H1 (cell line): ENCODE measurements around the gene VPS11. TPM values are rescaled to one million over a fixed set of nuclear protein-coding genes. Genes with fewer than 3 reads are reported as not detected.

Source experiments
- CTCF ChIA-PET: fragments of 300-600 bp; sonication (Branson Sonifier 250); formaldehyde crosslinking; loops from one replicate; lab custom pipeline; 2021; ENCODE audit not compliant: partially characterized antibody; lab: Charles Lee
- POLR2A ChIA-PET: fragments of 300-600 bp; sonication (Branson Sonifier 250); formaldehyde crosslinking; loops from one replicate; lab custom pipeline; 2021; ENCODE audit warnings: inconsistent platforms; ENCODE audit not compliant: partially characterized antibody; lab: Charles Lee
- DNase-seq, 2 experiments: peaks; one replicate each; pipeline versions ENCODE4 v3.0.0 to v3.0.0-alpha.2; 2010 to 2022; ENCODE audit warnings: low spot score in 2 of 2, low read depth in 1 of 2, mixed read lengths in 1 of 2
- FAIRE-seq: peaks from 2 replicates; lab custom pipeline; 2011; peaks lifted over from hg19 to GRCh38; lab: Jason Lieb, UNC
- H2AFZ ChIP-seq: 2 replicates; pipeline ENCODE4 v1.8.1; 2012; ENCODE audit warnings: low read length, inconsistent platforms
- H2AK5ac ChIP-seq: 2 replicates; pipeline ENCODE4 v1.6.1; 2013; ENCODE audit warnings: low read depth, low read length
- H2BK120ac ChIP-seq: replicated peaks from 2 replicates; pipeline ENCODE3; 2013; ENCODE audit warnings: low read depth, low read length, inconsistent platforms
- H2BK12ac ChIP-seq: 2 replicates; pipeline ENCODE4 v1.6.1; 2013; ENCODE audit warnings: low read depth, low read length
- H2BK15ac ChIP-seq: 2 replicates; pipeline ENCODE4 v1.6.1; 2013; ENCODE audit warnings: low read length
- H2BK20ac ChIP-seq: 2 replicates; pipeline ENCODE4 v1.6.1; 2013; ENCODE audit warnings: low read length
- H2BK5ac ChIP-seq: 2 replicates; pipeline ENCODE4 v1.6.1; 2013; ENCODE audit warnings: low read depth, low read length
- H3K14ac ChIP-seq: 2 replicates; pipeline ENCODE4 v1.6.1; 2013; ENCODE audit warnings: inconsistent platforms; ENCODE audit not compliant: insufficient read length
- H3K18ac ChIP-seq: 2 replicates; pipeline ENCODE4 v1.6.1; 2013; ENCODE audit warnings: low read length; ENCODE audit errors: extremely low read depth
- H3K23ac ChIP-seq: 2 replicates; pipeline ENCODE4 v1.6.1; 2013; ENCODE audit warnings: inconsistent platforms; ENCODE audit not compliant: insufficient read length
- H3K23me2 ChIP-seq: 2 replicates; pipeline ENCODE4 v1.6.1; 2013; ENCODE audit warnings: low read depth, low read length
- H3K27ac ChIP-seq: 2 replicates; pipeline ENCODE4 v1.6.1; 2011; ENCODE audit warnings: low read depth, low read length, inconsistent platforms
- H3K27me3 ChIP-seq, 4 experiments: replicated peaks in 1 of 4; 1 replicate in 1 of 4; 2 replicates in 3 of 4; pipeline versions ENCODE4 v1.6.1 to v1.8.1; 2011 to 2013; ENCODE audit warnings: low read length in 3 of 4, mild to moderate bottlenecking in 3 of 4, inconsistent platforms in 2 of 4, mixed read lengths in 2 of 4, moderate library complexity in 1 of 4; ENCODE audit not compliant: control insufficient read depth in 3 of 4, insufficient read depth in 3 of 4; ENCODE audit errors: extremely low read depth in 1 of 4
- H3K36me3 ChIP-seq, 4 experiments: 2 replicates each; pipeline versions ENCODE4 v1.6.1 to v1.8.1; 2011 to 2013; ENCODE audit warnings: mild to moderate bottlenecking in 4 of 4, low read length in 3 of 4, moderate library complexity in 2 of 4, control low read depth in 1 of 4, inconsistent platforms in 1 of 4; ENCODE audit not compliant: insufficient read depth in 4 of 4, control insufficient read depth in 2 of 4
- H3K4ac ChIP-seq: replicated peaks from 2 replicates; pipeline ENCODE3; 2013; ENCODE audit warnings: low read length, low read depth, mixed read lengths, inconsistent platforms; ENCODE audit not compliant: insufficient read length
- H3K4me1 ChIP-seq, 4 experiments: replicated peaks in 1 of 4; 1 replicate in 1 of 4; 2 replicates in 3 of 4; pipeline versions ENCODE4 v1.6.1 to v1.8.1; 2011 to 2013; ENCODE audit warnings: low read length in 3 of 4, inconsistent platforms in 2 of 4, mixed read lengths in 1 of 4; ENCODE audit not compliant: insufficient read depth in 4 of 4, control insufficient read depth in 3 of 4
- H3K4me2 ChIP-seq, 2 experiments: 2 replicates each; pipeline versions ENCODE4 v1.6.1 to v1.8.1; 2011 to 2013; ENCODE audit warnings: low read depth in 2 of 2, low read length in 2 of 2, control low read depth in 1 of 2, inconsistent platforms in 1 of 2, mild to moderate bottlenecking in 1 of 2; ENCODE audit not compliant: insufficient read depth in 1 of 2
- H3K4me3 ChIP-seq, 4 experiments: fragments of 200-600, 300-600 bp in 1 of 4; sonication (generic), shearing (Covaris generic), sonication (Bioruptor Twin) in 1 of 4; 2 replicates each; pipeline versions ENCODE4 v1.5.1 to v1.8.1; 2011 to 2016; ENCODE audit warnings: low read length in 4 of 4, low read depth in 3 of 4, control low read depth in 2 of 4, inconsistent platforms in 2 of 4, mild to moderate bottlenecking in 2 of 4, mixed read lengths in 1 of 4, moderate library complexity in 1 of 4; ENCODE audit not compliant: insufficient read depth in 2 of 4; ENCODE audit errors: extremely low read depth in 1 of 4
- H3K56ac ChIP-seq: replicated peaks from 2 replicates; pipeline ENCODE3; 2013; ENCODE audit warnings: low read depth, mild to moderate bottlenecking, mixed read lengths, low read length, inconsistent platforms; ENCODE audit not compliant: insufficient read length
- H3K79me1 ChIP-seq: 2 replicates; pipeline ENCODE4 v1.6.1; 2013; ENCODE audit warnings: low read depth, low read length, control low read depth
- H3K79me2 ChIP-seq, 2 experiments: 2 replicates each; pipeline versions ENCODE4 v1.6.1 to v1.8.1; 2012 to 2013; ENCODE audit warnings: low read length in 2 of 2, mild to moderate bottlenecking in 2 of 2, inconsistent platforms in 1 of 2; ENCODE audit not compliant: insufficient read depth in 2 of 2, control insufficient read depth in 1 of 2
- H3K9ac ChIP-seq, 4 experiments: replicated peaks in 1 of 4; 1 replicate in 1 of 4; 2 replicates in 3 of 4; pipeline versions ENCODE4 v1.6.1 to v1.8.1; 2011 to 2013; ENCODE audit warnings: low read depth in 3 of 4, low read length in 3 of 4, control low read depth in 2 of 4, mild to moderate bottlenecking in 2 of 4, moderate library complexity in 2 of 4, inconsistent platforms in 1 of 4; ENCODE audit errors: extremely low read depth in 1 of 4
- H3K9me3 ChIP-seq, 2 experiments: 2 replicates each; pipeline versions ENCODE4 v1.6.1 to v1.8.1; 2012 to 2013; ENCODE audit warnings: mild to moderate bottlenecking in 2 of 2, moderate library complexity in 2 of 2, control low read depth in 1 of 2, inconsistent platforms in 1 of 2, low read depth in 1 of 2, low read length in 1 of 2, mixed read lengths in 1 of 2; ENCODE audit not compliant: insufficient read depth in 2 of 2
- H4K20me1 ChIP-seq, 2 experiments: replicated peaks in 1 of 2; 2 replicates each; pipeline versions ENCODE3 to v1.8.1; 2011 to 2013; ENCODE audit warnings: inconsistent platforms in 2 of 2, low read length in 2 of 2, mild to moderate bottlenecking in 1 of 2; ENCODE audit not compliant: insufficient read depth in 2 of 2, control insufficient read depth in 1 of 2
- H4K5ac ChIP-seq: 2 replicates; pipeline ENCODE4 v1.6.1; 2013; ENCODE audit warnings: low read length, low read depth, mixed read lengths, inconsistent platforms; ENCODE audit not compliant: insufficient read length
- H4K8ac ChIP-seq: 2 replicates; pipeline ENCODE4 v1.8.0; 2013; ENCODE audit warnings: mild to moderate bottlenecking, moderate library complexity, low read length, inconsistent platforms; ENCODE audit not compliant: insufficient read depth; ENCODE audit errors: extremely low read depth
- H4K91ac ChIP-seq: replicated peaks from 2 replicates; pipeline ENCODE3; 2013; ENCODE audit warnings: low read length, mixed read lengths, inconsistent platforms; ENCODE audit not compliant: insufficient read length
- SUZ12 ChIP-seq: fragments of 200-600 bp; sonication (generic); IDR thresholded peaks from 2 replicates; pipeline ENCODE4 v1.6.1; 2012; ENCODE audit warnings: mild to moderate bottlenecking, inconsistent platforms, low read length, moderate library complexity, mixed read lengths
- WGBS, 2 experiments: shearing (Covaris generic) in 1 of 2; methylation state at CpG; one replicate each; pipeline versions ENCODE4 v1.1.6 to v1.1.7; 2013 to 2015; ENCODE audit warnings: low lambda C conversion rate in 2 of 2, mixed read lengths in 2 of 2, inconsistent platforms in 1 of 2, low coverage in 1 of 2, missing lambda C conversion rate in 1 of 2; ENCODE audit not compliant: insufficient replicate concordance in 2 of 2, insufficient coverage in 1 of 2, insufficient read length in 1 of 2; ENCODE audit errors: extremely low coverage in 1 of 2, missing lambda C conversion rate in 1 of 2; 5-methylcytosine and 5-hydroxymethylcytosine counted together
- polyA plus RNA-seq, 7 experiments: library from polyadenylated mRNA; depleted of rRNA in 3 of 7; stranded (reverse) in 5 of 7; unstranded in 2 of 7; fragments of >200 nt in 5 of 7; fragments of 200-250 nt in 2 of 7; gene quantifications; 1 replicate in 5 of 7; 2 replicates in 1 of 7; 4 replicates in 1 of 7; pipeline versions ENCODE4 v1.2.1 to v1.2.3, GENCODE V29; 2011 to 2013; ENCODE audit warnings: missing spikeins in 2 of 7, mixed read lengths in 2 of 7
- total RNA-seq: library from RNA; stranded (reverse); fragmentation: NEBNext Ultra II Directional; extraction: Animal tissue kit (Norgen Biotek cat#: 25700); gene quantifications from 2 replicates; pipeline ENCODE4 v1.2.1, GENCODE V29; 2021

Gene VPS11
- total and polyA plus RNA-seq, 2 of the 8 experiments (the other 6 are each of a cell fraction or from before 2014, with no cell fraction given) = 13.1 to 15.5 TPM

GRCh38 chr11:119099711-119100110 is 32.1 kb downstream of the VPS11 start:
- no peak overlapping the region for H4K5ac ChIP-seq
- peaks cover 7% of the 10 kb centered on the region for H3K79me1 ChIP-seq
- no peak overlapping the region for H2AFZ ChIP-seq
- peaks cover 0 to 18% of the 10 kb centered on the region in 2 experiments; a peak in 3 of 4 replicates for H3K79me2 ChIP-seq
- peaks cover 17% of the 10 kb centered on the region for H3K23me2 ChIP-seq
- CTCF ChIA-PET = interaction anchor here (0.7 to 2.8 kb wide), 12 partner anchors 9 to 308 kb away, joined by 3 to 11 read pairs (median 4); no protein-coding TSS in a partner anchor
- H2BK12ac ChIP-seq = no peak overlapping the region
- H3K27me3 ChIP-seq = no peaks in the 10 kb centered on the region
- no peak overlapping the region for H3K27ac ChIP-seq
- peak overlapping the region in 1 of 2 experiments; percentile 92; a peak in 1 of 4 replicates for H3K4me2 ChIP-seq
- no peak overlapping the region for H3K18ac ChIP-seq
- no peak overlapping the region for H3K23ac ChIP-seq
- H2BK5ac ChIP-seq = no peak overlapping the region
- H2AK5ac ChIP-seq = no peak overlapping the region
- H3K14ac ChIP-seq = no peak overlapping the region
- no peak overlapping the region for H4K91ac ChIP-seq
- no peak overlapping the region for H3K4me3 ChIP-seq
- H4K8ac ChIP-seq = no peak overlapping the region
- H4K20me1 ChIP-seq = peaks cover 0 to 2% of the 10 kb centered on the region in 2 experiments
- peaks cover 5 to 24% (median 16%) of the 10 kb centered on the region in 4 experiments; a peak in 6 of 8 replicates for H3K36me3 ChIP-seq
- no peaks in the 10 kb centered on the region for H3K9me3 ChIP-seq
- H3K4ac ChIP-seq = no peak overlapping the region
- no peak for DNase-seq
- no peak overlapping the region for H2BK20ac ChIP-seq
- peaks cover 3 to 11% (median 5%) of the 10 kb centered on the region in 4 experiments; a peak in 6 of 7 replicates for H3K4me1 ChIP-seq
- 89% methylated on average over 6 of the region's 6 CpGs; no CpG with 5 or more reads in 1 of the 2 experiments for WGBS, 2 experiments
- H2BK15ac ChIP-seq = no peak overlapping the region
- POLR2A ChIA-PET = interaction anchor here (8.6 kb wide), 1 partner anchor 15 kb away, joined by 141 read pairs; the partner anchor contains the start of gene HMBS
- H2BK120ac ChIP-seq = no peak overlapping the region
- FAIRE-seq = no peak
- H3K56ac ChIP-seq = no peak overlapping the region
- no peak overlapping the region for H3K9ac ChIP-seq
- no peak for TF ChIP-seq SUZ12
